ENCODE results near the gene CTR9. TPM values are rescaled to one million over a fixed set of nuclear protein-coding genes. Genes with fewer than 3 reads are reported as not detected.

CTR9 gene
- total RNA-seq, 1 donor from 2014 or later: 25.0 TPM

GRCh38 chr11:10793470-10794255 lies 42.6 kb downstream of the CTR9 start:
- no peak overlapping the region for H3K4me3 ChIP-seq (ENCODE audit: low read depth, low read length)
- TF ChIP-seq, protein P1, sequence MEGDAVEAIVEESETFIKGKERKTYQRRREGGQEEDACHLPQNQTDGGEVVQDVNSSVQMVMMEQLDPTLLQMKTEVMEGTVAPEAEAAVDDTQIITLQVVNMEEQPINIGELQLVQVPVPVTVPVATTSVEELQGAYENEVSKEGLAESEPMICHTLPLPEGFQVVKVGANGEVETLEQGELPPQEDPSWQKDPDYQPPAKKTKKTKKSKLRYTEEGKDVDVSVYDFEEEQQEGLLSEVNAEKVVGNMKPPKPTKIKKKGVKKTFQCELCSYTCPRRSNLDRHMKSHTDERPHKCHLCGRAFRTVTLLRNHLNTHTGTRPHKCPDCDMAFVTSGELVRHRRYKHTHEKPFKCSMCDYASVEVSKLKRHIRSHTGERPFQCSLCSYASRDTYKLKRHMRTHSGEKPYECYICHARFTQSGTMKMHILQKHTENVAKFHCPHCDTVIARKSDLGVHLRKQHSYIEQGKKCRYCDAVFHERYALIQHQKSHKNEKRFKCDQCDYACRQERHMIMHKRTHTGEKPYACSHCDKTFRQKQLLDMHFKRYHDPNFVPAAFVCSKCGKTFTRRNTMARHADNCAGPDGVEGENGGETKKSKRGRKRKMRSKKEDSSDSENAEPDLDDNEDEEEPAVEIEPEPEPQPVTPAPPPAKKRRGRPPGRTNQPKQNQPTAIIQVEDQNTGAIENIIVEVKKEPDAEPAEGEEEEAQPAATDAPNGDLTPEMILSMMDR (conservative IDR thresholded peaks at IDR 0.05; ENCODE audit: low read depth, low read length): no peak
- no peak for DNase-seq (ENCODE audit: low read depth)

- no peak for DNase-seq (ENCODE audit: low read depth)
- H3K4me3 ChIP-seq (ENCODE audit: low read depth, low read length): no peak overlapping the region
- TF ChIP-seq, protein P1 (conservative IDR thresholded peaks at IDR 0.05; ENCODE audit: low read depth, low read length): no peak
Measured at GRCh38 chr11:10796191-10796590, 45.1 kb downstream of the CTR9 start.

DNA sequence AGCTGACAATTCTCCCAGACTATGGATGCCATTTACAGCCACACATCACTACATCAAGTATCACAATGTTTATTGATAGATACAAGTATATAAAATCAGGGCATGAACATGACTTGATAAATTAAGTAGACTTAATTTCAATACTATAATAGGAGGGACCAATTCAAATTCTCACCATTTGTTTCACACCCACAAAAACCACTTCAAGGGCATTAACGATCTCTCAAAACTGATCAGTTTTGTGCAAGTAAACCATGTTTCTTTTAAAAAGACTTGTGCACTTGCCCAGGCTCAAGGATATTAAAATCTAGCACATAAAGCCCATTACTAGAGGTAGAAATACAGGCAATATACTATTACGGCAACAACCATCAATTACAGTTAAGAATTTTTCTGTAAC lies 46.0 kb downstream of the CTR9 start:
- TF ChIP-seq, protein P1 (conservative IDR thresholded peaks at IDR 0.05; ENCODE audit: low read depth, low read length): no peak
- DNase-seq (ENCODE audit: low read depth): no peak
- no peak overlapping the region for H3K4me3 ChIP-seq (ENCODE audit: low read depth, low read length)

GRCh38 chr11:10797531-10797930 lies 46.5 kb downstream of the CTR9 start:
- TF ChIP-seq, protein P1 (conservative IDR thresholded peaks at IDR 0.05; ENCODE audit: low read depth, low read length): no peak
- DNase-seq (ENCODE audit: low read depth): no peak
- H3K4me3 ChIP-seq (ENCODE audit: low read depth, low read length): no peak overlapping the region

GRCh38 chr11:10798330-10798928 lies 47.4 kb downstream of the CTR9 start:
- no peak for DNase-seq (ENCODE audit: low read depth)
- TF ChIP-seq, protein P1 (conservative IDR thresholded peaks at IDR 0.05; ENCODE audit: low read depth, low read length): no peak
- no peak overlapping the region for H3K4me3 ChIP-seq (ENCODE audit: low read depth, low read length)

- TF ChIP-seq, protein P1 (conservative IDR thresholded peaks at IDR 0.05; ENCODE audit: low read depth, low read length): no peak
- no peak overlapping the region for H3K4me3 ChIP-seq (ENCODE audit: low read depth, low read length)
- DNase-seq (ENCODE audit: low read depth): no peak
Measured at GRCh38 chr11:10800292-10800691, 49.2 kb downstream of the CTR9 start.

Measured in epithelial cell of proximal tubule (primary cell).